ENCODE results near the gene PDIA5.

The PDIA5 gene

DNA sequence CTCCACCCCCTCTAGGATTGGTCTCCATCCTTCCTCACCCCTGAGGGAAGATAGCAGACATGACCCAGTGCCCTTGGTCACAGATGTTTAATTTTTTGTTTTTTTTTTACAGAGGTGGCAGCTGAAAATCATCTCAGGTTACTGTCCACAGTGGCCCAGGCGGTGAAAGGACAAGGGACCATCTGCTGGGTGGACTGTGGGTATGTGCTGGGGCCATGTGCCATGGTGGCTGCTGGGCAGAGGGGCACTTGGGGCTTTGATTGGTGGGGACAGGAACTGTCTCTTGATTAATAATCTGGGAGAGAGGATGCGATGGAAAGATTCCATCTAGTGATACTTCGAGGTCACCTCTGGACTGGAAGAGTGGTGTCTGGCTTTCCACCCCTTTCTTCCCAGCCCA lies 25.4 kb downstream of the PDIA5 start:
- TF ChIP-seq, protein P1, sequence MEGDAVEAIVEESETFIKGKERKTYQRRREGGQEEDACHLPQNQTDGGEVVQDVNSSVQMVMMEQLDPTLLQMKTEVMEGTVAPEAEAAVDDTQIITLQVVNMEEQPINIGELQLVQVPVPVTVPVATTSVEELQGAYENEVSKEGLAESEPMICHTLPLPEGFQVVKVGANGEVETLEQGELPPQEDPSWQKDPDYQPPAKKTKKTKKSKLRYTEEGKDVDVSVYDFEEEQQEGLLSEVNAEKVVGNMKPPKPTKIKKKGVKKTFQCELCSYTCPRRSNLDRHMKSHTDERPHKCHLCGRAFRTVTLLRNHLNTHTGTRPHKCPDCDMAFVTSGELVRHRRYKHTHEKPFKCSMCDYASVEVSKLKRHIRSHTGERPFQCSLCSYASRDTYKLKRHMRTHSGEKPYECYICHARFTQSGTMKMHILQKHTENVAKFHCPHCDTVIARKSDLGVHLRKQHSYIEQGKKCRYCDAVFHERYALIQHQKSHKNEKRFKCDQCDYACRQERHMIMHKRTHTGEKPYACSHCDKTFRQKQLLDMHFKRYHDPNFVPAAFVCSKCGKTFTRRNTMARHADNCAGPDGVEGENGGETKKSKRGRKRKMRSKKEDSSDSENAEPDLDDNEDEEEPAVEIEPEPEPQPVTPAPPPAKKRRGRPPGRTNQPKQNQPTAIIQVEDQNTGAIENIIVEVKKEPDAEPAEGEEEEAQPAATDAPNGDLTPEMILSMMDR (IDR thresholded peaks at IDR 0.05; ENCODE audit: low read depth, low read length): no peak
- no peak overlapping the region for H3K4me3 ChIP-seq (ENCODE audit: low read depth, low read length)

DNA sequence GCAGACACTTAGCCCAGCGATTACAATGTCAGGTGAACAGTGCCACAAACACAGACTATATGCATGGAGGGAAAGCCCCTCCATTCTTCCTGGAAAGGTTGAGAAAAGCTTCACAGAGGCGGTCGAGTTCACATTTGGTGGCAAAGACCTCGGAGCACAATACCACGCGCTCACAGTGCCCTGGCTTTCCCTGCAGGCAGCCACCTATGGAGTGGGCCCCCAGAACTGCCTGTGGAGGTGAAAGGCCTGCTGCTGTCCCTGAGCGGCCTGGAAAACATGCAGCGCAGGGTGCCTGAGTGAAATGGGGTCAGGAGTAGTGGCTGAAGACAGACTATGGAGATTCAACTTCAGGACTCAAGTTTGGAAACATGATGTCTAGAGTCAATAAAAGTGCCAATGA lies 26.9 kb downstream of the PDIA5 start:
- no peak overlapping the region for H3K4me3 ChIP-seq (ENCODE audit: low read depth, low read length)
- TF ChIP-seq, protein P1 (IDR thresholded peaks at IDR 0.05; ENCODE audit: low read depth, low read length): no peak

DNA sequence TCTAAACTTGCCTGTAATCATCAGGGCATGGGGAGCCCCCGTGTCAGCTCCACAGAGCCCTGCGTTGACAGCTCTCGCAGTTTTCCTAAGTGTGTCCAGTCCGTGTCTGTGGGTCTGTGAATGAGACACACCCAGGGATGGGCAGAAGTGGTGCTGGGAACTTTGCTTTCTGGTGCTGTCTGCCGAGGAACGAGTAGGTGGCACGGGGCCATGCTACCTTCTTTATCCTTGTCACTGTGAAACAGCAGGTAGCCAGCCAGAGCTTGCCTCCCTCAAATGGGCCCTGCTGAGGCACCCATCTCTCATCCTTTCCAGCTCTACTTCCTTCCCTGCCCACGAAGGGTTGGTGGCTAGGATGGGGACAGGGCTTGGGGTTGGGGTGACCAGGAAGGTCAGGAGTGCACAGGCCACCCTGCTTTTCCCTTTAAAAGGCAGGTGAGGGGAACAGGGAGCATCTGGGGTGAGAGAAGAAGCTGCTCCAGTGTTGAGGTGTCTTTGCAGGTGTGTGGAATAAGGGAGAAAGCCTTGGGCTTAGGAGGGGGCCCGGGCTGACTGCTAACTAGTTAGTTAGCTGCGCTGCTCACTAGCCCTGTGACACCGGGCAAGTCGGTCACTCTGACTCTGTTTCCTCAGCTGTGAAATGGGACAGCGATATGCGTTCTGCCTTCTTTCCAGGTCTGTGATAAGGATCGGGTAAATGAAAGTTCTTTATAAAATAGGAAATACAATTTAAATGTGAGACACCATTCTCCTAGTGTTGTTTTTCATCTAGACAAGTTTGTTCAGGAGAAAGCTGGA lies 27.9 kb downstream of the PDIA5 start:
- TF ChIP-seq, protein P1 (IDR thresholded peaks at IDR 0.05; ENCODE audit: low read depth, low read length): no peak
- H3K4me3 ChIP-seq (ENCODE audit: low read depth, low read length): no peak overlapping the region

DNA sequence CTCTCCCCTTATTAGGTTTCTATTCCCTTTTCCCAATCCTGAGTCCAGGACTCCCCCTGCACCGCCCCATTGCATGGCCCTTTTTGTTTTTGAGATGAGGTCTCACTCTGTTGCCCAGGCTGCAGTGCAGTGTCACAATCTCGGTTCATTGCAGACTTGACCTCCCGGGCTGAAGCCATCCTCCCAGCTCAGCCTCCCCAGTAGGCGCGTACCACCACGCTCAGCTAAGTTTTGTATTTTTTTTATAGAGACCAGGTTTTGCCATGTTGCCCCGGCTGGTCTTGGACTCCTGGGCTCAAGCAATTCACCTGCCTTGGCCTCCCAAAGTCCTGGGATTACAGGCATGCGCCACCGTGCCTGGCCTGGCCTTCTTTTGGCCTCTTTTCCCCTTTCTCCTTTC lies 29.3 kb downstream of the PDIA5 start:
- H3K4me3 ChIP-seq (ENCODE audit: low read depth, low read length): no peak overlapping the region
- TF ChIP-seq, protein P1 (IDR thresholded peaks at IDR 0.05; ENCODE audit: low read depth, low read length): no peak

DNA sequence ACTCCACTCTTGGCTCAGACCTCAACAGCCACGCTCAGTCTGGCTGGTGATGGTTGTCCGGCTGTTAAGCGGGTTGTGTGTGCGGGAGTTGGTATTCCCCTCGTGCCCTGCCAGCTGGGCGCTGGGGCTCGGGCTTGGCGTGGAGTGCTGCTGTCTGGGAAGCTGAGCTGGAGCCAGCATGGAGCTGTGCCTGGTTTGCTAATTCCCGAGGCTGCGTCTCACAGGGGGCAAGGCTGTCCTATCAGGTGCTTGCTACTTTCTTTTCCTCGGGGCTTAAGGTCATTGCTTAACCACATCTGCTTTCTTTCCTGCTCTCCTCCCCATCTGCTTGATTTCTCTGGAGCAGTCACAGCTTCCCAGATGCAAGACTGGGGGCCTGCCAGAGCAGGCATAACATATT lies 29.9 kb downstream of the PDIA5 start:
- TF ChIP-seq, protein P1 (IDR thresholded peaks at IDR 0.05; ENCODE audit: low read depth, low read length): no peak
- H3K4me3 ChIP-seq (ENCODE audit: low read depth, low read length): no peak overlapping the region

DNA sequence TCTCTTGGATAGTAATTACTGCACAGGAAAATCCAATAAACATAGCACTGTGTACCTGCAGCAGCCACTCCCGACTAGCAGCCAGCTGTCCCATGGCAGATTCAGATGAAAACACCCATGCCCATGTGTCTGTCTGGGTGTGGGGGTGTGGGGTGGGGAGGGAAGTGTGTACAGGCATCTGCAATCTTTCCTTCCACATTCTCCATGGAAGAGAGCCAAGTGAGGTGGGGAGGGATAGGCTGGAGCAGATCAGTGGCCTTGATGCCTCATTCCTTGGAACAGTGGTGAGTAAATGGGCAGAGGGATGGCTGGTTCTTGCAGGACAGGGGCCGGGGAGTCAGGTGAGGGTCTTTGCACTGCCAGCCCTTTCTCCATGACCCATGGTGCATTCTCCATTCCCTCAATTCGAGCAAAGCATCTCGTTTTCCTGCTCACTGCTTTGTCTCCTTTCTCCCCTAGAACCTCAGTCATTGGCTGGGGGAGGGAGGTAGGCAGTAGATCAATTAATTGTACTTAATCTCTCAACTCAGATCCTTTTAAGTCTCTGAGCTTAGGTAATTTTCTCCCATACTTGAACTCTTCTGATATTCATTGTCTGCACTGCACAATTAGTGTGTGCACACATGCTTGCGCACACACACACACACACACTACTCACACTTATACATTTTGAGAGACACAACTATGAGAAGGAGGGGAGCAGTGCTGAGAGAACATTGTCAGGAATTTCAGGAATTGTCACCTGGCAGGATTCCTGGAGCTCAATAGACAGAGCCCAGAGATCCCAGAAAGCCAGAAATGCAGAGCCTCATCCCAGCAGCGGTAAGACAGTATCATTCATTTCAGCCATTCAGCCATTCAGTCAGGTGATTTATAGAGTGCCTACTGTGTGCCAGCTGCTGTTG lies 31.9 kb downstream of the PDIA5 start:
- H3K4me3 ChIP-seq (ENCODE audit: low read depth, low read length): no peak overlapping the region
- TF ChIP-seq, protein P1 (IDR thresholded peaks at IDR 0.05; ENCODE audit: low read depth, low read length): no peak
